K562 (cell line): ENCODE data around the gene PPM1D.
"Not testable (repeated sequence)": the region's sequence is repeated elsewhere in the genome, so short reads cannot be mapped to it uniquely, and the experiment has no call there.

Experiments
- GABPA ChIP-seq: fragments of 200-800 bp; sonication (Bioruptor generic); conservative IDR thresholded peaks from 2 replicates; pipeline ENCODE4 v1.6.1; 2016; ENCODE audit warnings: low read depth, missing genetic modification characterization, missing compliant biosample characterization
- SNAPC5 ChIP-seq: fragments of 250-450 bp; sonication (Bioruptor Pico); IDR thresholded peaks from 2 replicates; pipeline ENCODE4 v1.8.0; 2021; ENCODE audit warnings: moderate library complexity, mild to moderate bottlenecking, inconsistent platforms
- TF ChIP-seq, protein P1 (sequence below), 3 experiments: IDR thresholded peaks in 2 of 3; conservative IDR thresholded peaks in 1 of 3; 2 replicates each; pipeline ENCODE4 v1.5.1; 2011 to 2012; ENCODE audit warnings: low read length in 3 of 3, mild to moderate bottlenecking in 3 of 3, control low read depth in 2 of 3, improper control_type of control experiment in 1 of 3, inconsistent platforms in 1 of 3, low read depth in 1 of 3, mixed read lengths in 1 of 3, moderate library complexity in 1 of 3; ENCODE audit not compliant: insufficient read depth in 2 of 3

DNA sequence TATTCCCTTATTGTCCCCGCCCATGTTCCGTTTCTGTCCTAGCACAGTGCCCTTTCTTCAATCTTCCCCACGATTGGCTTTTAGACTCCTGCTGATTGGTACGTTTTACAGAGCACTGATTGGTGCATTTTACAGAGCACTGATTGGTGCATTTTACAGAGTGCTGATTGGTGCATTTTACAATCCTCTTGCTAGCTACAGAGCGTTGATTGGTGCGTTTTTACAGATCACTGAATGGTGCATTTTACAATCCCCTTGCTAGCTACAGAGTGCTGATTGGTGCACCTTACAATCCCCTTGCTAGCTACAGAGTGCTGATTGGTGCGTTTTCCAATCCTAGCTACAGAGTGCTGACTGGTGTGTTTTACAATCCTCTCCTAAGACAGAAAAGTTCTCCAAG is 74.6 kb downstream of the PPM1D start:
- TF ChIP-seq SNAPC5 (CRISPR knock-in tag); GABPA (tag): not testable (repeated sequence)
- TF ChIP-seq, protein P1, sequence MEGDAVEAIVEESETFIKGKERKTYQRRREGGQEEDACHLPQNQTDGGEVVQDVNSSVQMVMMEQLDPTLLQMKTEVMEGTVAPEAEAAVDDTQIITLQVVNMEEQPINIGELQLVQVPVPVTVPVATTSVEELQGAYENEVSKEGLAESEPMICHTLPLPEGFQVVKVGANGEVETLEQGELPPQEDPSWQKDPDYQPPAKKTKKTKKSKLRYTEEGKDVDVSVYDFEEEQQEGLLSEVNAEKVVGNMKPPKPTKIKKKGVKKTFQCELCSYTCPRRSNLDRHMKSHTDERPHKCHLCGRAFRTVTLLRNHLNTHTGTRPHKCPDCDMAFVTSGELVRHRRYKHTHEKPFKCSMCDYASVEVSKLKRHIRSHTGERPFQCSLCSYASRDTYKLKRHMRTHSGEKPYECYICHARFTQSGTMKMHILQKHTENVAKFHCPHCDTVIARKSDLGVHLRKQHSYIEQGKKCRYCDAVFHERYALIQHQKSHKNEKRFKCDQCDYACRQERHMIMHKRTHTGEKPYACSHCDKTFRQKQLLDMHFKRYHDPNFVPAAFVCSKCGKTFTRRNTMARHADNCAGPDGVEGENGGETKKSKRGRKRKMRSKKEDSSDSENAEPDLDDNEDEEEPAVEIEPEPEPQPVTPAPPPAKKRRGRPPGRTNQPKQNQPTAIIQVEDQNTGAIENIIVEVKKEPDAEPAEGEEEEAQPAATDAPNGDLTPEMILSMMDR (IDR thresholded peaks at IDR 0.05 in 2 of 3, conservative IDR thresholded peaks at IDR 0.05 in 1 of 3; ENCODE audit: insufficient read depth in 2 of 3, low read depth in 1 of 3, low read length in 3 of 3), result not testable (repeated sequence)
